ENCODE measurements around the gene NFATC3. TPM values are rescaled to one million over a fixed set of nuclear protein-coding genes. Genes with fewer than 3 reads are reported as not detected.

Gene NFATC3
- total RNA-seq, 1 donor from 2014 or later = 34.2 TPM

- H3K4me1 Mint-ChIP-seq = no peaks in the 10 kb centered on the region
- no peak overlapping the region for H3K9ac ChIP-seq
- H3K36me3 Mint-ChIP-seq = peaks cover 13% of the 10 kb centered on the region
- no peaks in the 10 kb centered on the region for H3K27me3 Mint-ChIP-seq (ENCODE audit: insufficient read depth, low read depth)
- peak overlapping the region; percentile 8 for H3K27ac Mint-ChIP-seq
- TF ChIP-seq EZH2phosphoT487 (IDR thresholded peaks at IDR 0.05) (no peak), EZH2 (IDR thresholded peaks at IDR 0.05) (no peak)
- H3K9me3 ChIP-seq (ENCODE audit: low read depth) = no peaks in the 10 kb centered on the region
- H3K79me2 ChIP-seq (ENCODE audit: low read depth) = no peaks in the 10 kb centered on the region
- H3K27ac ChIP-seq = no peak overlapping the region
- H3K27me3 ChIP-seq = no peaks in the 10 kb centered on the region
- DNase-seq (ENCODE audit: low spot score) = no peak
- no peak overlapping the region for H3K4me3 ChIP-seq
- H3K4me3 Mint-ChIP-seq = no peak overlapping the region
- H3K4me2 ChIP-seq = no peak overlapping the region
- H3K9me3 Mint-ChIP-seq = no peaks in the 10 kb centered on the region
- H3K4me1 ChIP-seq = no peaks in the 10 kb centered on the region
- H3K36me3 ChIP-seq = no peaks in the 10 kb centered on the region
- no peak overlapping the region for H2AFZ ChIP-seq (replicated peaks)
- no peaks in the 10 kb centered on the region for H3F3A ChIP-seq (ENCODE audit: low read depth)
- peaks cover 5% of the 10 kb centered on the region for H4K20me1 ChIP-seq (ENCODE audit: low read depth)
Observed at GRCh38 chr16:68041783-68042182, 43.4 kb upstream of the NFATC3 start.

- Histone ChIP-seq H3F3A (ENCODE audit: low read depth) (no peaks in the 10 kb centered on the region), H3K27ac (no peak overlapping the region), H4K20me1 (ENCODE audit: low read depth) (no peaks in the 10 kb centered on the region), H2AFZ (replicated peaks) (no peak overlapping the region), H3K36me3 (no peaks in the 10 kb centered on the region), H3K9me3 (ENCODE audit: low read depth) (no peaks in the 10 kb centered on the region), H3K4me3 (no peak overlapping the region), H3K27me3 (no peaks in the 10 kb centered on the region), H3K4me1 (no peaks in the 10 kb centered on the region), H3K4me2 (no peak overlapping the region), H3K79me2 (ENCODE audit: low read depth) (no peaks in the 10 kb centered on the region), H3K9ac (no peak overlapping the region)
- Mint-ChIP-seq H3K9me3 (no peaks in the 10 kb centered on the region), H3K4me1 (no peaks in the 10 kb centered on the region), H3K27me3 (ENCODE audit: insufficient read depth, low read depth) (no peaks in the 10 kb centered on the region), H3K27ac (no peak overlapping the region), H3K4me3 (no peak overlapping the region), H3K36me3 (peaks cover 5% of the 10 kb centered on the region)
- no peak for DNase-seq (ENCODE audit: low spot score)
- TF ChIP-seq EZH2 (IDR thresholded peaks at IDR 0.05) = no peak
- TF ChIP-seq EZH2phosphoT487 (IDR thresholded peaks at IDR 0.05) = no peak
Observed at GRCh38 chr16:68046106-68046505, 39.1 kb upstream of the NFATC3 start.

DNA sequence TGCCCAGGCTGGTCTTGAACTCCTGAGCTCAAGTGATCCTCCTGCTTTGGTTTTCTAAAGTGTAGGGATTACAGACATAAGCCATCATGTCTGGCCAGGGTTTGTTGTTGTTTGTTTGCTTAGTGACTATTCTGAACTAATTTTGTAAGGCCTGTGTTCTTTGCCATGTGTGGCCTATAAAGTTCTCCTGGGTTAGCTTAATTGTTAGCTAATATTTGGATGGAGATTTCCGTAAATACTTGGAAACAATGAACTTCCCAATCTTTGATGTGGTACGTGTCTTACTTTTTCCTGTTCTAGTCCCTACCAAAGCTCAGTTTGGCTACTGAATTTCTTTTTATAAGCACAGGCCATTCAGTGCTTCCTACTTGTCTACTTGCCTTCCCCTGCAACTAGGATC, 37.2 kb upstream of the NFATC3 start:
- peaks cover 8% of the 10 kb centered on the region for H3K36me3 Mint-ChIP-seq
- Histone ChIP-seq H3K4me2 (no peak overlapping the region), H3K36me3 (no peaks in the 10 kb centered on the region), H3K9ac (no peak overlapping the region), H3K27me3 (no peaks in the 10 kb centered on the region), H3K9me3 (ENCODE audit: low read depth) (no peaks in the 10 kb centered on the region), H3K79me2 (ENCODE audit: low read depth) (no peaks in the 10 kb centered on the region), H3K4me3 (no peak overlapping the region), H3K27ac (no peak overlapping the region), H2AFZ (replicated peaks) (no peak overlapping the region), H3F3A (ENCODE audit: low read depth) (no peaks in the 10 kb centered on the region), H3K4me1 (no peaks in the 10 kb centered on the region), H4K20me1 (ENCODE audit: low read depth) (no peaks in the 10 kb centered on the region)
- H3K9me3 Mint-ChIP-seq = no peaks in the 10 kb centered on the region
- DNase-seq (ENCODE audit: low spot score) = no peak
- H3K27ac Mint-ChIP-seq = no peak overlapping the region
- TF ChIP-seq EZH2phosphoT487 (IDR thresholded peaks at IDR 0.05) = no peak
- no peak for TF ChIP-seq CTCF (IDR thresholded peaks at IDR 0.05)
- no peak for TF ChIP-seq EZH2 (IDR thresholded peaks at IDR 0.05)
- H3K4me1 Mint-ChIP-seq = no peaks in the 10 kb centered on the region
- H3K4me3 Mint-ChIP-seq = no peak overlapping the region
- H3K27me3 Mint-ChIP-seq (ENCODE audit: insufficient read depth, low read depth) = no peaks in the 10 kb centered on the region

- H3K27me3 Mint-ChIP-seq (ENCODE audit: insufficient read depth, low read depth) = no peaks in the 10 kb centered on the region
- TF ChIP-seq EZH2phosphoT487 (IDR thresholded peaks at IDR 0.05) = no peak
- TF ChIP-seq CTCF (IDR thresholded peaks at IDR 0.05) = no peak
- TF ChIP-seq EZH2 (IDR thresholded peaks at IDR 0.05) = no peak
- DNase-seq (ENCODE audit: low spot score) = no peak
- H3K4me1 Mint-ChIP-seq = no peaks in the 10 kb centered on the region
- Histone ChIP-seq H3F3A (ENCODE audit: low read depth) (no peaks in the 10 kb centered on the region), H3K79me2 (ENCODE audit: low read depth) (no peaks in the 10 kb centered on the region), H3K4me2 (no peak overlapping the region), H3K27ac (no peak overlapping the region), H3K27me3 (no peaks in the 10 kb centered on the region), H3K4me3 (no peak overlapping the region), H3K36me3 (no peaks in the 10 kb centered on the region), H3K4me1 (no peaks in the 10 kb centered on the region), H2AFZ (replicated peaks) (no peak overlapping the region), H3K9ac (no peak overlapping the region), H4K20me1 (ENCODE audit: low read depth) (no peaks in the 10 kb centered on the region), H3K9me3 (ENCODE audit: low read depth) (no peaks in the 10 kb centered on the region)
- no peaks in the 10 kb centered on the region for H3K9me3 Mint-ChIP-seq
- H3K27ac Mint-ChIP-seq = no peak overlapping the region
- peaks cover 17% of the 10 kb centered on the region for H3K36me3 Mint-ChIP-seq
- H3K4me3 Mint-ChIP-seq = no peak overlapping the region
Observed at GRCh38 chr16:68049449-68049848, 35.7 kb upstream of the NFATC3 start.

Measured in neural progenitor cell (in vitro differentiated cells).